Effector CD8-positive, alpha-beta T cell (primary cell): Measurements from ENCODE around the gene DOCK3.
"Not testable (repeated sequence)": the region's sequence is repeated elsewhere in the genome, so short reads cannot be mapped to it uniquely, and the experiment has no call there.

Experiments used
- DNase-seq: peaks from one replicate; lab custom pipeline; 2025; lab: John Stamatoyannopoulos, UW

DOCK3 gene

DNA sequence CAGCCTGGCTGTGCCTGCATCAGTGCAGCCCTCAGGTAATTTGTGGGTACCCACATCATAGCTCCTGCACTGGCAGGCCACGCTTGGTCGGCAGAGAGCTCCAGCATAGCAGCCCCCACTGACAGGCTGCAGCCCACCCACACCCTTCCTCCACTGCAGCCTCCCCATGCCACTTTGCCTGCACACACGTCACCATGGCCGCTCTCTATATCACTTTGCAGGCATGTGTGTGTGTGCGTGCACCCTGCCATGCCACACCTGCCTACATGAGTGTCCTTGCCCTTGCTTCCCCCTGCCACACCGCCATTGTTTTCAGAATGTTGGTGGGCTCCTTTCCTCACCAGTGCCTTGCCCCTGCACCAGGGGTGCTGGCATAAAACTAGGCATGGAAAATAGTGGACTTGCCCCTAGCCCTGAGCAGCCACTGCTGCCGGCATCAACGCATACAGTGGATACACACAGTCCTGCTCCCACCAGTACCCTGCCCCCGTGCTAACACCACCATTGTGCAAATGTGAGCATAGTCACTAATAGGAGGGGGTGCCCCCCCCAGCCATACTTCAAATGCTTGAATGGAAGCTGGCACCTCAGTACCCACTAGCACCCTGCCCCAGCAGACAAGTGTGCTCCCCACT is 431.6 kb downstream of the DOCK3 start:
- no peak for DNase-seq

DNA sequence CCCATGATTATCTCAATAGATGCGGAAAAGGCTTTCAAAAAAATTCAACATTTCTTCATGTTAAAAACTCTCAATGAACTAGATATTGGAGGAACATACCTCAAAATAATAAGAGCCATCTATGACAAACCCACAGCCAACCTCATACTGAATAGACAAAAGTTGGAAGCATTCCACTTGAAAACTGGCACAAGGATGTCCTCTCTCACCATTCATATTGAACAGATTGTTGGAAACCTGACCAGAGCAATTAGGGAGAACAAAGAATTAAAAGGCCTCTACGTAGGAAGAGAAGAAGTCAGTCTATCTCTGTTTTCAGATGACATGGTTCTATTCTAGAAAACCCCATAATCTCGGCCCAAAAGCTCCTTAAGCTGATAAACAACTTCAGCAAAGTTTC is 435.9 kb downstream of the DOCK3 start:
- DNase-seq, result no peak

DNA sequence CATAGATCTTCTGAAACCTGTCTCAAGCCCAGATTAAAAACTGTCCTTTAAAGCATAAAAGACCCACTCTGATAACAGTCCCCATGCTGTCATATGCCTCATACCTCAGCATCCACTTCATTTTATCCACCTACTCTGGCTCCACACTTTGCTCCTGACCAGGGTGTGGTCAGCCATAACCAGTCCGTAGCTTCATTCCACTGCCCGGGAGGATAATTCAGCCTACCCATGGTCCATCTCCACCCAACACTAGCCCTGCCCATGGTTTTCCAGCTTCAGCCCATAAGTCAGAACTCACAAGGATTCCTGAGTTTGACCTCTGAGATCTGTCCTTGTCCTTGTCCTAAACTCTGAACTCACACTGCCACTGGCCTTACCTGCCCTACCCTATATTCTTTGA is 448.2 kb downstream of the DOCK3 start:
- DNase-seq, result no peak

DNA sequence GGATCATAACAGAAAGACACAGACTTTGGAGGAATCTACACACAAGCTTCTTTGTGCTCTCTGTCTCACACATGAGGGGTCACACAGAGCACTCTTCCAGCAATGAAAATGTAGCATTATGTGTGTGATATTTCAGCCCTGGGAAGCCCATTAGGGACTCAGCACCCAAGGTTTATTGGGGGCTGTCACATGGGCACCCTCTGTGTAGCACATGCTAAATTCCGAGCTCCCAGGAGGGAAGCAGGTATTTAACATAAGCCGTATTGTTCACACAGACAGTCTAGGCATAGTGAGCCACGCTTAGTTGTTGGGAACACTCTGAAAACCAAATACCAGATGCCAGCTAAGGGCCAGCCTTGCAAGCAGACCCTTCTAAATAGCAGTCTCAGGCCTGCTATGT is 448.8 kb downstream of the DOCK3 start:
- no peak for DNase-seq

DNA sequence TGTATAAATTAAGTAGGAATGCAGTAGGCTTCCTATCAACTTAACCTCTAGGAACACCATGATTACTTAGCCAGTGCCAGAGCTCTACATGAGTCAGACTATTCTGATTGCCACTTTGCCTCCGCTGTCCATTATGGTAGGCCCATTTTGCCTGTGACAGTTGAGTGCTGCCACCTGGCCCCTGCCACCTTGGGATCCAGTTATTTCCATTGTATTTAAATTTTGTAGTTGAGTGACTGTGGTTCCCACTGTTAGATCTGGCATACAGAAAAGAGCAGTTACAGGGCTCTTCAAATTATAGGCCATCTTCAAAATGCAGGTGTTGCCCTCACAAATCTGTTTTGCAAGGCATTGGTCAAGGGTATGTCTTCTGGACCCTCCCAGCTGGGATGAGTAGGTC is 456.9 kb downstream of the DOCK3 start:
- not testable (repeated sequence) for DNase-seq

DNA sequence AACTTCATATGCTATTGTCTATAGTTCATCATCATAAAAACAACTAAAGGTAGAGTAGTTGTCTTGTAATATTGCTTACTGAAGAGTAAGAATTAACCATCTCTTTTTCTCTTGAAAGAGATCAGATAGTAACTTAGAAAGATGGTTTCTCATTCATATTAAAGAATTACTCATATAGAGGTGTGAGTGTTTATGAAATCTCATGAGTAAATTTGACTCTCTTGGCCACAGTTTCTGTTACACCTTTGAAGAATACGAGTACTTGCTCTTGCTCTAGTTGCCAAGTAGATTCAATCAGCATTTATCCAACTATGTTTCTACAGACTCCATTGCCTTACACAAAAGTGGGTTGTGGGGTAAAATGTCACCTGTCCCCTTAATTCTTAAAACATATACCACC is 463.0 kb downstream of the DOCK3 start:
- no peak for DNase-seq

DNA sequence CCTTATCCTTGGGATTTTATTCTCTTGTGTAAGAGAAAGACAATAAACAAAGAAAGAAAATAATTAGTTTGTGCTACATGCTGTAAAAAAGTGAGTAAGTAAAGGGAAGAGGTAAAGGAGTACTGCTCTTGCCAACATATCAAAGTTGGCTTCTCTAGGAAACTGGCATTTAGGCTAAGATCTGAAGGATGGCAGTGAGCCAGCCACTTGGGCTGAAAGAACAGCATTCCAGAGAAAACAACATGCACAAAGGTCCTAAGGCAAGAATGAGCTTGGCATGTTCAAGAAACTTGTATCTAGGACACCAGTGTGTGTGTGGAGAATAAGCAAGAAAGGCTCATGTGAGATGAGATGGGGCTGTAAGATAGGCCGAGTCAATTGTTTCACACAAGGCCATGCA is 464.9 kb downstream of the DOCK3 start:
- no peak for DNase-seq

DNA sequence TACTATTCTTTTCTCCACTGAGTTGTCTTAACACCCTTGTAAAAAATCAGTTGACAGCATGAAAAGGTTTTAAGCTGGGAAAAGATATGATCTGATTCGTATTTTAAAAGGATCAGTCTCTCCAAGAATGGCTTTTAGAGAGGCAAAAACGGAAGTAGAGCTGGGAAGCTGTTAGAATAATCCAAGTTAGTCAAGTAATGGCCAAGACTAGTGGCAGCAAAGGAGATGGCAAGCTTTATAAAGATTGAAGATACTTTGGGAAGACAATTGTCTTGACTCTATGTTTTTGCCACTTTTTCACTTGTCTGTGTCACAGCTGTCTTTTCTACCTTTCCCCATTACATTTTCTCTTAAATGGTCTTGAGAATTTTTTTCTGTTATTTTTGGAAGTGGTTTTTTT is 466.8 kb downstream of the DOCK3 start:
- DNase-seq, result no peak

DNA sequence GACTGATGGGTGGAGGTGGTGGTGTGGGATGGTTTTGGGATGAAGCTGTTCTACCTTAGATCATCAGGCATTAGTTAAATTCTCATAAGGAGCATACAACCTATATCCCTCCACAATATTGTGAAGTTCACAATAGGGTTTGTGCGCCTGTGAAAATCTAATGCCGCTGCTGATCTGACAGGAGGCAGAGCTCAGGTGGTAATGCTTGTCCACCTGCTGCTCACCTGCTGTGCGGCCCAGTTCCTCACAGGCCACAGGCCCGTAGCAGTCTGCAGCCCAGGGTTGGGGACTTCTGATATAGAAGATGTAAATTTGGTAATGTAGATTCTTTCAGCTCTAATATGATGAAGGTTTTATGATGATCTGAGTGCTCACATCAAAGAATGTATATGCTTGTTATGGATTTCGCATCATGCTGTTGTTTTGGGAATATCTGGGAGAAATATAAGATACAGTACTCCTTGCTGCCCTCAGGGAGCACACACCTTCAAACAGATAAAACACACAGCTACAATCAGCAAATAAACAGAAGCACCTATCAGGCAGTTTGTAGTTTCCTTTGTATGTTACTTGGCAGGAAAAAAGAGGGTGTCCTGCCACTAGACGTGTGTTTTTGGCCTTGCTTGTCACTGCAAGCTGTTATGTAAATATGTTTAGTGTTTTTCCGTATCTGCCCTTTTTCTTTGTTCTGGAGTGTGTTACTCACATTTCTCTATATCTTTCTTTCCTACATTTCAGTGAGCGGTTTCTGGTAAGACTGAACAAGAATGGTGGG is 471.3 kb downstream of the DOCK3 start:
- DNase-seq, result no peak

DNA sequence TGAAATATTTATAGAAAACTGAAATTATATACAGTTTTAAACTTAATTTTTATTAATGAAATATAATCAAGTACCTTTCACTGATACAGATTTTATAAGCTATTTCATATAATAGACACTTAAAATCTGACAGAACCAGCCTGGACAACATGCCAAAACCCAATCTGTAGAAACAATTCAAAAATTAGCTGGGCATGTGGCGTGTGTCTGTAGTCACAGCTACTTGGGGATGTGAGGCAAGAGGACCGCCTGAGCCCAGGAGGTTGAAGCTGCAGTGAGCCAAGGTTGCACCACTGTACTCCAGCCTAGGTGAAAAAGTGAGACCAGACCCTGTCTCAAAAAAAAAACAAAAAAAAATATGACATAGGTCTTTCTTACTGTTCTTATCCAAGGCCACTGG is 472.1 kb downstream of the DOCK3 start:
- DNase-seq, result no peak

DNA sequence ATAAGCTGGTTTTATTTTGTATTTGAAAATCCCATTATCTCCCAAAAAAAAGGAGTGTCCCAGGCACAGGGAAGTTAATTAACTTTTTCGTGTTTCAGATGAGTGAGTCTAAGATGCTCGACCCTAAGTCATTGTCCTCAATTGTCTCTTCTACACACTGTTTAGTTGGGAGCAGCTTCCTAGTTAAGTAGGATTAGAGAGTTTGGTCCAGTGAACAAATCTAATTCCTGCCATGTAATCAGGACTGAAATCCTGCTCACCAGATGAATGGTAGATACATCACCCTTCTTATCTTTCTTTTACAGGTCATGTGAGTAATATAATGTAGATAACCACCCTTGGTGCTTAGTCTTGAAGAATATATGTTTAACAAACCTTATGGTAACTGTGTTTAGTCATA is 481.4 kb downstream of the DOCK3 start:
- no peak for DNase-seq

DNA sequence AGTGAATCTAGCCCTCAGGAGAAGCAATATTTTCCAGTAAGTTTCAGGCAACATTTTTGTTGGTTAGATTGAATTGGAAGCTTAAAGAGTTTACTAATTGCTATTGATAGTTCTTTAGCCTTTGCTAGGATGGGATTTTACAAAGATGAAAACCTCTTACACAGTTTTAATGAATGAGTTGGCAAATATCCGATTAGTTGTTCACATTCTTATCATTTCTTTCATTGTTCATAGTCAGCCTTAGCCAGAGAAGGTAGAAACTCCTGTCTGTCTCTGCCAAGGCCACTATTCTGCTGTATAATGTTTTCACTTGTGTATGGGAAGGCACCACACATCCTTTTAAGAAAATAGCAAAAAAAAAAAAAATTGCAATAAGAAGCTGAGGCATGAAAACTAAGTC is 488.3 kb downstream of the DOCK3 start:
- no peak for DNase-seq

DNA sequence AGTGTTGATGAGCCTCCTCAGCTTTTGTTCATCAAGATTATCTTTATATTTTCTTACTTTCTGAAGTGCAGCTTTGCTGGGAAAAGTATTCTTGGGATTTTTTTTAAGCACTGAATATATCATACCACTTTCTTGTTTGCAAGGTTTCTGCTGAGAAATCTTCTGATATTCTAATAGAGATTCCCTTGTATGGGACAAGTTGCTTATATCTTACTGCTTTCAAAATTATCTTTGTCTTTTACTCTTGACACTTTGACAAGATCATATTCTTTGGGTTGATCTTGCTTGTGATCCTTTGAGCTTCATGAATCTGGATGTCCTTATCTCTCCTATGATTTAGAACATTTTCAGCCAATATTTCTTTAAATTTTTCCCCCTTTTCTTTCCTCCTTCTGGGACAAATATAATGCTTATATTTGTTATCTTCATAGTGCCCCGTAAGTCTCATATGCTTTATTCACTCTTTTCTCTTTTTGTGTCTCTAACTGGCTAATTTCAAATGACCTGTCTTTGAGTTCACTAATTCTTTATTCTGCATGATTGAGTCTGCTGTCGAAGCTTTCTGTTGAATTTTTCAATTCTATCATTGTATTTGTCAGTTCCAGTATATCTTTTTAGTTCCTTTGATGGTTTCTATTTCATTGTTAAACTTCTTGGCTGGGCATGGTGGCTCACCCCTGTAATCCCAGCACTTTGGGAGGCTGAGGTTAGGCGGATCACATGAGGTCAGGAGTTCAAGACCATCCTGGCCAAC is 499.0 kb downstream of the DOCK3 start:
- no peak for DNase-seq

DNA sequence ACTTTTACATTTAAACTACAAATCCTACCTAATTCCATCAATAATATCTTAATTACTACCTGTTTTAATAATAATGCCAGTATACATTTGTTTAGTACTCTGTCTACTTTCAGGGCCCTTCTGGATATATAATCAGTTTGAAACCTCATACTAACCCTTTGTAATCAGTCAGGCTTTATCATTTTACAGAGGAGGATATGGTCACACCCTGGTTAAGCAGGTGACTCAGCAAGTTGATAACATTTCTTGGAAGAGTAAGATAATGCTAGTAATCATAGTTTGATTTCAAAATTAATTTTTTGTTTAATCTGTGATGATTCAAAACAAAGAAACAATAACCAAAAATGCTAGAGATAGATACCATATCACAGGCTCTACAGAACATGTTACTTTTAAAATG is 502.2 kb downstream of the DOCK3 start:
- DNase-seq, result no peak

DNA sequence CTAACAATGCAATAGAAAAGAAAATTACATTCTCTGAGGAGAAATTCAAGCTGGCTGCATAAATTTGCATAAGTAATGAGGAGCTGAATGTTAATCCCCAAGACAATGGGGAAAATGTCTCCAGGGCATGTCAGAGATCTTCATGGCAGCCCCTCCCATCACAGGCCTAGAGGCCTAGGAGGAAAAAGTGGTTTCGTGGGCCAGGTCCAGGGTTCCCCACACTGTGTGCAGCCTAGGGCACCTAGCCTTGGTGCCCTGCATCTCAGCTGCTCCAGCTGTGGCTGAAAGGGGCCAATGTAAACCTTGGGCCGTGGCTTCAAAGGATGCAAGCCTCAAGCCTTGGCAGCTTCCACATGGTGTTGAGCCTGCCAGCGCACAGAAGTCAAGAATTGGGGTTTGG is 511.7 kb downstream of the DOCK3 start:
- not testable (repeated sequence) for DNase-seq

DNA sequence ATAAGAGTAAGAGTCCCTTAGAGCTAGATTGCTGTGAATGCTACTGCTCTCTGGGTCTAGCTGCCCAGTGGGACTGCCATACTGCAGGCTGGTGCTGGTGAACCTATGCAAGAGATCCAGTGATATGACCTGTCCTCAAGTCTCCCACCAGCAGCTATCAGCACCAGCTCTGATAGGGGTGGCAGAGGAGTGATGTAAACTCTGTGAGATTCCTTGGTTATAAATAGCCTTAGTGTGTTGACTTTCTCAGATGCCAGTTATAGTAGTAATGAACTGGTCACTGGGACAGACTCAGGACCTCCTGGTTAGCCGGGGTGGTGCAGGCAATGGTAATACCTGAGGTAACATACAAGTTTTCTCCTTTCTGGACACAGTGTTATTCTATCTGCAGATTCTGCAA is 515.5 kb downstream of the DOCK3 start:
- DNase-seq, result no peak

DNA sequence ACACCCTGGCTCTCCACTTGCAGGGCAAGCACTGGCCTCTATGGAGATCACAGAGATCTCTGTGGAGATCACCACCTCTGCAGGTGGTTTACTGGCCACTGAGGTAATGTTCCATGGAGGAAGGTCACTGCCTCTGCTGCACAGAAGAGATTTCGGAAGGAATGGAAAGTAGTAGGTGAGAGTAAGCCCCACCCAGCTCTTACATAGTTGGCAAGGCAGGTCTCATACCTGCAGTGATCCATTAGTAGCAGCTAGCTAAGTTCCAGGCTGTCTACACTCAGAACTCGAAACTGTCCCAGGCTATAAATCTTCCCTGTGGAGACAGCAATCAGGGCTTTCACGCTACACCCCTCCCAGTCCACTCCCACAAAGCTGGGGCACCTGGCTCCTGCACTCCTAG is 516.1 kb downstream of the DOCK3 start:
- no peak for DNase-seq

DNA sequence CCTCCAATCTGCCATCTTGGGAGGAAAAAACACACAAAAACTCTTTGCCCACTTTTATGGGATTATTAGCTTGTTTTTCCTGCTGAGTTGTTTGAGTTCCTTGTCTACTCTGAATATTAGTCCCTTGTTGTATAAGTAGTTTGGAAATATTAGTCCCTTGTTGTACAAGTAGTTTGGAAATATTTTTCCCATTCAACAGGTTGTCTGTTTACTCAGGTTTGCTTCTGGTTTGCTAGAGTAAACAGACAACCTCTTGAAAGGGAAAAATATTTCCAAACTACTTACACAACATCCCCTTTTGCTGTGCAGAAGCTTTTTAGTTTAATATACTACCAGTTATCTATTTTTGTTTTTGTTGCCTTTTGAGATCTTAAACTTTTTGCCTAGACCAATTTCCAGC is 517.0 kb downstream of the DOCK3 start:
- DNase-seq, result no peak

DNA sequence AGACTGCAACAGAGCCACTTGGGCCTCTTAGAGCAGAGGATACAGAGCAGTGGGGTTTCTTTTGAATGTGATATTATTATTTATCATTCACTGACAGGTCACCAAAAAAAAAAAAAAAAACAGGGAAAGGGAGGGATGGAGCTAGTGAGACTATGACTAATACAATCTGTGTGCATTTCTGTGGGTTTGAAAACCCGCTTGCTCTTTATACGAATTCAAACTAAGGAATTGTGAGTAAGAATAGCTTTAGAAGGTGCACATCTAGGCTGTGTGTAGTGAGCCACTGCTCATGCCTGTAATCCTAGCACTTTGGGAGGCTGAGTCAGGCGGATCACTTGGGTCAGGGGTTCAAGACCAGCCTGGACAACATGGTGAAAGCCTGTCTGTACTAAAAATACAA is 523.8 kb downstream of the DOCK3 start:
- no peak for DNase-seq

DNA sequence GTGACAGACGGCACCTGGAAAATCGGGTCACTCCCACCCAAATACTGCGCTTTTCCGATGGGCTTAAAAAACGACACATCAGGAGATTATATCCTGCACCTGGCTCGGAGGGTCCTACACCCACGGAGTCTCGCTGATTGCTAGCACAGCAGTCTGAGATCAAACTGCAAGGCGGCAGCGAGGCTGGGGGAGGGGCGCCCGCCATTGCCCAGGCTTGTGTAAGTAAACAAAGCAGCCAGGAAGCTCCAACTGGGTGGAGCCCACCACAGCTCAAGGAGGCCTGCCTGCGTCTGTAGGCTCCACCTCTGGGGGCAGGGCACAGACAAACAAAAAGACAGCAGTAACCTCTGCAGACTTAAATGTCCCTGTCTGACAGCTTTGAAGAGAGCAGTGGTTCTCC is 524.6 kb downstream of the DOCK3 start:
- DNase-seq, result not testable (repeated sequence)

DNA sequence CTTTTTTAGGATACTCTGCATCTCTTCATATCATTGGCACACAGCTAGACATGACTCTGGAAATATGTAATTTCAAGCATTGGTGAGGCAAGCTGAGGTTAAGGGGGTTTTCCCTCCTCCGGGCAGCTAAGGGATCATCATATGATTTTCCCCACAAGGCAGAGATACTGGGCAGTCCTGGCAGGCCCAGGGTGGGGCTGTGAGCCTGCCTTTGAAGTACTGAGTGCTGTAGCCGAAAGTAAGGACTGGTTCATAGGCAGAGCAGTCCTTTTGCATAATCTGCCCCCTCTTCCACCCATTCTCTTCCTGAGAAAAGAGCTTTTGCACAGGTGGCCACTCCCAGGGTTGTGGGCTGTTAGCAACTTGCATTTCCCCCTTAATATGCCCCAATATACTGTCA is 541.6 kb downstream of the DOCK3 start:
- DNase-seq, result no peak

DNA sequence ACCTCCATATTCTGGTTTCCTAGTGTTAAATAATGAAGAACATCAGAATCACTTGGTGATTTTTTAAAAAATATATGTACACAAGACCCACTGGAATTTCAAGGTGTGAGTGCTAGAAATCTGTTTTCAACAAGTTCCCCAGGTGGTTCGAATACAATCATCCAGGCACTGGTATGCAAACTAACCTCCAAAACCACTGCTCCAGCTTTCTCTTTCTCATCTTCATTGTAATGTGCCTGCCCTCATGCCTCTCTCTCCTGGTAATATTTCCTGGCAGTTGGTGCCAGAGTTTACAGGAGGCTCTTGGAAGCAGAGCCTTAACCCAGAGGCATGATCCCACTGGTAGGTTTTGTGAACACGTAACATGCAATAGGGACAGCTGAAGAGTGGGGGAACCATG is 547.2 kb downstream of the DOCK3 start:
- DNase-seq, result no peak

DNA sequence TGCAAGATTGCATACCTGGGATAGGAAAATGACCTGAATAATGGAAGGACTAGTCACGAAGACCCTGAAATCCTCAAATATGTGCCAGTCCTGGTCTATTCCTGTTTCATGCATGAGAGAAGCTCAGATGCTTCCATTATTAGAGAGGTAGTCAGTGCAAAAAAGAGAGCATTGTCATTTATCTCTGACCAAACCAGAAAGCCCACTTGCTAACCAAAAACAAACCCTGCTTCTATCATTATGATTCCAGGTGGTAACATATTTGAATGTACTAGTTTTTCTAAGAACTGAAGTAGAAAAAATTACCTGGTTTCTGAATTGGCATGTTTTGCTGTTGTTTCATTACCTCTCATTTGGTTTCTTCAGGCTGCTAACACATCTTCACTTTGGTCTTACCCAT is 549.6 kb downstream of the DOCK3 start:
- DNase-seq, result no peak
